ENCODE measurements around the gene INSYN2B.

DNA sequence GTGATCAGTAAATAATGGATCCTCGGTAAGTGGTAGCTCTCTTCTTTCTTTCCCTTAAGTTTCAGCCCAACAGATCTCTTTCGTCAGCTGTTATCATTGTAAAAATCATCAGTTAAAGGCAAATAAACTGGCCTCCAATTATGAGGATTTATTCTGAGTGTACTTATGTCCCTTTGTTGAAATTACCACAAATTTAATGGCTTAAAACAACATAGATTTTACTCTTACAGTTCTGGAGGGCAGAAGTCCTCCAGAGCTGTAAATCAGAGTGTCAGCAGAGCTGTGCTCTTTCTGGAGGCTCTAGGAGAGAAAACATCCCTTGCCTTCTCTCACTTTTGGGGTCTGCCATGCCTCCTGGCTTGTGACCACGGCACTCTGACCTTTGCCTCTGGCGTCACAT is 104.6 kb downstream of the INSYN2B start:
- TF ChIP-seq, protein P1, sequence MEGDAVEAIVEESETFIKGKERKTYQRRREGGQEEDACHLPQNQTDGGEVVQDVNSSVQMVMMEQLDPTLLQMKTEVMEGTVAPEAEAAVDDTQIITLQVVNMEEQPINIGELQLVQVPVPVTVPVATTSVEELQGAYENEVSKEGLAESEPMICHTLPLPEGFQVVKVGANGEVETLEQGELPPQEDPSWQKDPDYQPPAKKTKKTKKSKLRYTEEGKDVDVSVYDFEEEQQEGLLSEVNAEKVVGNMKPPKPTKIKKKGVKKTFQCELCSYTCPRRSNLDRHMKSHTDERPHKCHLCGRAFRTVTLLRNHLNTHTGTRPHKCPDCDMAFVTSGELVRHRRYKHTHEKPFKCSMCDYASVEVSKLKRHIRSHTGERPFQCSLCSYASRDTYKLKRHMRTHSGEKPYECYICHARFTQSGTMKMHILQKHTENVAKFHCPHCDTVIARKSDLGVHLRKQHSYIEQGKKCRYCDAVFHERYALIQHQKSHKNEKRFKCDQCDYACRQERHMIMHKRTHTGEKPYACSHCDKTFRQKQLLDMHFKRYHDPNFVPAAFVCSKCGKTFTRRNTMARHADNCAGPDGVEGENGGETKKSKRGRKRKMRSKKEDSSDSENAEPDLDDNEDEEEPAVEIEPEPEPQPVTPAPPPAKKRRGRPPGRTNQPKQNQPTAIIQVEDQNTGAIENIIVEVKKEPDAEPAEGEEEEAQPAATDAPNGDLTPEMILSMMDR (IDR thresholded peaks at IDR 0.05): no peak
- TF ChIP-seq POLR2A (IDR thresholded peaks at IDR 0.05): no peak
- no peak for TF ChIP-seq POLR2AphosphoS5 (IDR thresholded peaks at IDR 0.05)
- TF ChIP-seq EP300 (IDR thresholded peaks at IDR 0.05): no peak

Measured in gastroesophageal sphincter (tissue), 3 donors.